ENCODE results near the gene TMC6. TPM values are rescaled to one million over a fixed set of nuclear protein-coding genes. Genes with fewer than 3 reads are reported as not detected.
"Not testable (repeated sequence)": the region's sequence is repeated elsewhere in the genome, so short reads cannot be mapped to it uniquely, and the experiment has no call there.

The TMC6 gene
- polyA plus RNA-seq, 1 donor = 46.2 TPM

GRCh38 chr17:78107976-78108725, 20.4 kb downstream of the TMC6 start:
- no peak for DNase-seq

GRCh38 chr17:78107457-78107856, 21.1 kb downstream of the TMC6 start:
- DNase-seq = no peak

GRCh38 chr17:78106211-78106610, 22.3 kb downstream of the TMC6 start:
- DNase-seq = no peak

- DNase-seq = no peak
Measured at GRCh38 chr17:78105551-78105950, 23.0 kb downstream of the TMC6 start.

GRCh38 chr17:78105101-78105500, 23.5 kb downstream of the TMC6 start:
- no peak for DNase-seq

GRCh38 chr17:78104540-78104941, 24.0 kb downstream of the TMC6 start:
- no peak for DNase-seq

GRCh38 chr17:78103311-78103710, 25.2 kb downstream of the TMC6 start:
- no peak for DNase-seq

- no peak for DNase-seq
Measured at GRCh38 chr17:78101542-78101941, 27.0 kb downstream of the TMC6 start.

GRCh38 chr17:78101112-78101511, 27.4 kb downstream of the TMC6 start:
- DNase-seq = no peak

- DNase-seq = no peak
Measured at GRCh38 chr17:78096093-78096492, 32.5 kb downstream of the TMC6 start.

GRCh38 chr17:78095035-78095434, 33.5 kb downstream of the TMC6 start:
- no peak for DNase-seq

GRCh38 chr17:78092794-78093324, 35.7 kb downstream of the TMC6 start:
- DNase-seq = no peak

GRCh38 chr17:78089576-78090281, 38.8 kb downstream of the TMC6 start:
- DNase-seq = no peak

GRCh38 chr17:78088529-78088928, 40.0 kb downstream of the TMC6 start:
- DNase-seq = no peak

GRCh38 chr17:78086740-78087139, 41.8 kb downstream of the TMC6 start:
- no peak for DNase-seq

GRCh38 chr17:78082988-78083387, 45.6 kb downstream of the TMC6 start:
- no peak for DNase-seq

GRCh38 chr17:78082355-78082872, 46.1 kb downstream of the TMC6 start:
- DNase-seq = not testable (repeated sequence)

GRCh38 chr17:78081551-78081950, 47.0 kb downstream of the TMC6 start:
- DNase-seq = no peak

GRCh38 chr17:78079253-78079652, 49.3 kb downstream of the TMC6 start:
- no peak for DNase-seq

- DNase-seq = no peak
Measured at GRCh38 chr17:78075545-78075944, 53.0 kb downstream of the TMC6 start.

GRCh38 chr17:78075011-78075410, 53.5 kb downstream of the TMC6 start:
- DNase-seq = no peak

GRCh38 chr17:78072961-78073360, 55.6 kb downstream of the TMC6 start:
- DNase-seq = no peak

GRCh38 chr17:78069695-78070094, 58.9 kb downstream of the TMC6 start:
- DNase-seq = no peak

- not testable (repeated sequence) for DNase-seq
Measured at GRCh38 chr17:78066976-78067375, 61.6 kb downstream of the TMC6 start.

Measured in hindlimb muscle (tissue), 1 donor.